GM12872 (cell line): ENCODE data around the gene TMEM163.

Experiments
- TF ChIP-seq, protein P1 (sequence below): IDR thresholded peaks from 3 replicates; pipeline ENCODE4 v1.5.1; 2011; ENCODE audit warnings: low read depth, mild to moderate bottlenecking, low read length, moderate library complexity; ENCODE audit not compliant: insufficient read depth

TMEM163 gene

DNA sequence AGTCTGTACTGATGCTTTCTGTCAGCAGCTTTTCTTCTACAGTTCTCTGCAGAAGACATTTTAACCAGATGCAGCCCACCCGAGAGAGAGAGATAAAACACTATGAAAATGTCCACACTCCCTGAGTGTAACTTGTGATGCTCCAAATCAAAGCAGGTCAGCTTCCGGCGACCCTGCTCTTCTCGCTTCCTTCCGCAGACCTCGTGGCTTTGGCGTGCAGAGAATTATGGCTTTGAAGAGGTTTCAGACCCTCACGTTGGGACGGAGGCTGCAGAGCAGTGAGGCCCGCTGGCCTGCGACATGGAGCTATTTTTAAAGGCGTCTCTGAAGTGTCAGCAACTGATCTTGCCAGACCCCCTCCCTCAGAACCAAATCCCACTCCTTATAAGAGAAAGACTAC lies 41.8 kb downstream of the TMEM163 start:
- TF ChIP-seq, protein P1, sequence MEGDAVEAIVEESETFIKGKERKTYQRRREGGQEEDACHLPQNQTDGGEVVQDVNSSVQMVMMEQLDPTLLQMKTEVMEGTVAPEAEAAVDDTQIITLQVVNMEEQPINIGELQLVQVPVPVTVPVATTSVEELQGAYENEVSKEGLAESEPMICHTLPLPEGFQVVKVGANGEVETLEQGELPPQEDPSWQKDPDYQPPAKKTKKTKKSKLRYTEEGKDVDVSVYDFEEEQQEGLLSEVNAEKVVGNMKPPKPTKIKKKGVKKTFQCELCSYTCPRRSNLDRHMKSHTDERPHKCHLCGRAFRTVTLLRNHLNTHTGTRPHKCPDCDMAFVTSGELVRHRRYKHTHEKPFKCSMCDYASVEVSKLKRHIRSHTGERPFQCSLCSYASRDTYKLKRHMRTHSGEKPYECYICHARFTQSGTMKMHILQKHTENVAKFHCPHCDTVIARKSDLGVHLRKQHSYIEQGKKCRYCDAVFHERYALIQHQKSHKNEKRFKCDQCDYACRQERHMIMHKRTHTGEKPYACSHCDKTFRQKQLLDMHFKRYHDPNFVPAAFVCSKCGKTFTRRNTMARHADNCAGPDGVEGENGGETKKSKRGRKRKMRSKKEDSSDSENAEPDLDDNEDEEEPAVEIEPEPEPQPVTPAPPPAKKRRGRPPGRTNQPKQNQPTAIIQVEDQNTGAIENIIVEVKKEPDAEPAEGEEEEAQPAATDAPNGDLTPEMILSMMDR = no peak

DNA sequence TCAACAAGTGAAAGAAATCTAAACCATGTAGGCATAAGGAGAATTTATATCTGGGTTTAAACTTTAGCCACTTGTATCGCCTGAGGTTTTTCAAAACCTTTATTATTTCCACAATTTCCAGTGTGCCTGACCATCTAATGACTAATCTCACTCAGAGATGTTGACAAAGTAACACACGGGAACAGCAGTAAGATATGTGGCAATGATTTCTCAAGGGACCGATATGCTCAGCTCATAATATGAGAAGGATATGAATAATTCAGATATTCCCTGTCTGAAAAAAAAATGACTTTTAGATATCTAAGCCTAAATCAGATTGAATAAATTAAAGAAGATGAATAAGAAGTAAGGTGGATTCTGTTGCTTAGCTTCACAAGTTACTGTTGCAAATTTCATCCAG lies 43.5 kb downstream of the TMEM163 start:
- TF ChIP-seq, protein P1 = no peak

DNA sequence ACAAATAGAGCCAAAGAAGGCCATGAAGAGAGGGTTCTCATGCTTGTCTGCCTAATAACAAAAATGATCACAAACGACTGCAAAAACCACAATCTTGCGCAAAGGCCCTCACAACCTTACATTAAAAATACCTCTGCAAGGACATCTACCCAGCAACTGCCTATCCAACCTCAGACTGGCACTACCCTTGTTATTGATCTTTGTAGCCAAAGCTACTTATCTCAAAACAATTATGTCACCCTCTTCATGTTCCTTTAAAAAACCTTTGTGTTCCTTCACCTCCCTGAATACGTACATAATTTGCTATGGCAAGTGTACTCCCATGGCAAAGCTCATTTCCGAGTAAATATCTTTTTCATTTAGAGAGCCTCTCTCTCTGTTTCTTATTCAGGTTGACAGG lies 44.1 kb downstream of the TMEM163 start:
- TF ChIP-seq, protein P1 = no peak

DNA sequence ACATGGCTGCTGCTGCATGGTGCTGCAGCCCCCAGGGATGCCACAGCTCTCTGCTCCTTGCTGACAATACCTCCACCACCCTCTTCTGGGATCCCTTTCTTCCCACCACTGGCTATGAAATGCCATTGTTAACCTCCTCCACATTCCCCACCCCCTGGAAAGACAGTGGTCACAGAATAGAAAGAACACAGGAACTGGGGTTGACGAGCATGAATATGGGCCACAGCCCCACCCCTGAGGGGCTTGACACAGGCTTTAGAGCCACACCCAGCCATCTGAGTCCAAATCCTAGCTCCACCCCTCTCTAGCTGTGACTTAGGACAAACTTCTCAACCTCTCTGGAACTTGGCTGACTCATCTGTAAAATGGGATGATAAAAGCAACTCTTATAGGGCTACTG lies 47.3 kb downstream of the TMEM163 start:
- TF ChIP-seq, protein P1 = no peak

DNA sequence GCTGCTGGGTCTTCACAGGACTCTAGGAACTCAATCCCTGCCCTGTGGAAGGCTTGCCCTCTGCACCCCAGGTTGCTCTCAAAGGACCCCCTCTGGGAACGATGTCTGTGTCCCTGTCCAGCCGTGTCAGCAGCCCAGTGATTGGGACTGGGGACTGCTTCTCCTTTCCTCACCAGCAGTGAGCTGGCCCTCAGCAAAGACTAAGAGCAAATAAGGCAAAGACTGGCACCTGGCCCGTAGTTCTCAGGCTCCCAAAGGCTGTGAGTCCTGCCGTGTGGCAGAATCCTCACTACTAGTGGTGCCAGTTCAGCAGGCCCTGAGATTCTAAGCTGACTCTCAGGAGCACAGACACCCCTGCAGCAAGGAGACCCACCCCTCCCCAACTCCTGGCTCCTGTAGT lies 47.8 kb downstream of the TMEM163 start:
- TF ChIP-seq, protein P1 = no peak

DNA sequence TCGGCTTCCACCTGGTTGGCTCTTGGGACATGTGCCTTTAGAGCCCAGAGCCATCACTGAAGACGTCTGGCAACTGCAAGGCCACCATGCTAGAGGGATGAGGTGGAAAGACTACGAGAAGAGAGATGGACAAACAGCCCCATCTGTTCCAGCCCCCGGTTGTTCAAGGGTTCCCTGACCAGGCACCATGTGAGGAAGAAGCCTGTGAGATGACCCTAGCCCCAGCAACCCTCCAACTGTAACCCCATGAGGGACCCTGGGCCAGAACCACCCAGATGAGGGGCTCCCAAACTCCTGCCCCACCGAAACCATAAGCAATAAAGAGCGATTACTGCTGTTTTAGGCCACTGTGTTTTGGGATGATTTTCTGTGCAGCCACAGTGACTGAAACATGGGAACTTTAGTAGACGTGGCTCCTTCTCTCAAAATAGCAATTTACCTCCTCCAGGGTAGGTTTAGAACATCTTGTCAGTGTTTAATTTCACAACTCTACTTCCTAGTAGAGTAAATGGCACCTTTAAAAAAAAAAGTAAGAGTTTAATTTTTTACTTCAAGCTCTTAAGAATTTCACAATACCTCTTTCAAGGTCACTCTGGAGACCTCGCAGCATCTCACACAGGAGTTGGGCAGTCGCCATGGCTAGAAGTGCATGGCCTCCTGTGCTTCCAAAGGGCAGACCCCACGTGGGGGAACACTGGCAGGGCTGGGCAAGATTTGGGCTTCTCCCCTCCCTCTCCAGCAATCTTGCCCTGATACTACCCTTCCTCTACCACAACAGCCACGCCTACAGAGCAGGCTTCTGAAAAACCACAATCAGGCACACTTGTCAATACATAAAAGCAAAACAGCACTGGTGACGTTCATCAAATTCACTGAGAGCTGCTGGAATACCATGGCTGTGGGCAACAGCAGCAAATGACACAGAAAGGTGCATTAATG lies 48.8 kb downstream of the TMEM163 start:
- TF ChIP-seq, protein P1 = no peak

DNA sequence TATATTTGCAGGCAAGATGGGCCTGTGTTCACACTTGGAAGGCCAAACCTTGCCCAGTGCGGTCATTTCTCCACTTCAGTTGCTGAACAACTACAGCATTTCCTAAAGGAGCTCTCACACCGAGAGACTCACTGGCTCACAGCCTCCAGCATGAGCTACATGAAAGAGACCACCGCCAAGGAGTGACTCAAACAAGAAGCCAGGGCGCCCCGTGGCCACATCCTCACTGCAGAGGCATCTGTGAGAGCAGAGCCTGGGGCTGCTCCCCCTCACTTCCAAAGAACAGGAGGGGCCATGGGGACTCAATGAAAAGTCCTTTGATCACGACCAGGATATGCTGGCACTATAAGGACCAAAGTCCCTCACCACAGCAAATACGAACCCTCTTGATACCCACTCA lies 50.0 kb downstream of the TMEM163 start:
- TF ChIP-seq, protein P1 = no peak
